NCI-H69 (cell line): ENCODE results near the gene ODF2L.
A peak's percentile ranks its signal among the peaks of the same experiment; 100 is the strongest.
"Not testable (repeated sequence)": the region's sequence is repeated elsewhere in the genome, so short reads cannot be mapped to it uniquely, and the experiment has no call there.

ENCODE experiments used
- DNase-seq: peaks from one replicate; lab custom pipeline; 2025; lab: John Stamatoyannopoulos, UW

The ODF2L gene

DNA sequence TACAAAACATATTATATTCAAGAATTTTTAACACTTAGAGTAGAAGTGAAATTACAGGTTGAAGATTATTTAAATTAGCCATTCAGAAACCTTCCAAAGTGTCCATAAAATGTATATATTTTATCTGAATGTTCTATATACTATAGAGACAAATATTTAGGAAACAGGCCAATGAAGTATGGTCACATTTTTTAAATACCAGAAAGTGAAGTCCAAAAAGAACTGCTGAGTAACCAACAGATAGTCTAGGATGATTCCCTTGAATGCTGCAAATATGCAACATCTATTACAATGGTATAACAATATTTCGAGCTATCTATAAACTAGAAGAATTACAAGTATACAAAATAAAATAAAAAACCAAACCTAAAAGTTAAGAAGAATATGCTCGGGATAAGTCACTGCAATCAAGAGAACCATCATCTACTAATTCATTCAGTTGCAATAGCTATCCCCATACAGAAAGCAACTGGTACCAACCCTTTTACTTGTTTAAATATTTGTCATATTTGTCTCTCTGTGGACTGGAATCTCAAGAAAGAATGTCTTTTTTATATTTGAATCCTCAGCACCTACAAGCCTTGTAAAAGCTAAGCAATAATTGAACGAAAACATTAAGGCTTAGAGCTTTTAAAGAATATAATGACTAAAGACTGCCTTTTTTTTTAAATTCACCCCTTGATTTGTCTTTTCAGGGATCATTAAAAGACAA, 8.1 kb downstream of the ODF2L start:
- no peak for DNase-seq

DNA sequence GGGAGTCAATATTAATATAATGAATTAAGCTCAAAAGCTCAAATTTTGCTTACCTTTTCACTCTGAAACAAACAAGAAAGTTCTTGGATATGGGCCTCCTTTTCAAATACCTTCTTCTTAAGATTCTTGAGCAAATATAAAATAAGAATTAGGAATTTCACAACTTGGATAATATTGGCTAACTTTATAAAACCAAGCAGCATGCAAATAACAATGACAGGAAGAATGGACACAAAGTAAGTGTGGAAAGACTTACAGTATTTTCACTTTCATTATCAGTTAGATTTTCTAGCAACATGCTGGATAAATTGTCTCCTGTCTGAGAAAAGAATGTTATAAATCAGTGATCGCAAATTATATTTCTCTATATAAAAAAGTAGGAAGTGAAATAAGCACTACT, 13.2 kb downstream of the ODF2L start:
- no peak for DNase-seq

DNA sequence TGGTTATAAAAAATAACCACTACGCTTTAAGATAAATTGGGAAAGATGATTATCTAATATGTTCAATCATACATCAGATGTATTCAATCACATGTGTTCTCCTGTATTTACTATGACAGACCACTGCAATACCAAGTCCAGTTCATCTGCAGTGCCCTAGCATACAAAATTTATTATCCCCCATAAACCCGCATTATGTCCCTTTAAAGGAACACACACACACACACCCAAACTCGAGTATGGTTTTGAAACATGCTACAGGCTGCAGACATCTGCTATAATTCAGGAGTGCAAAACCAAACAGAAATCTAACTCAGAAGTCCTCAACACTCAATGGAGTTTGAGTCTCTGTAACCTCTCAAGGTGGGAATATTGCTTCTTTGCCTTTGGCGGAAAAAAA, 14.9 kb downstream of the ODF2L start:
- DNase-seq = no peak

DNA sequence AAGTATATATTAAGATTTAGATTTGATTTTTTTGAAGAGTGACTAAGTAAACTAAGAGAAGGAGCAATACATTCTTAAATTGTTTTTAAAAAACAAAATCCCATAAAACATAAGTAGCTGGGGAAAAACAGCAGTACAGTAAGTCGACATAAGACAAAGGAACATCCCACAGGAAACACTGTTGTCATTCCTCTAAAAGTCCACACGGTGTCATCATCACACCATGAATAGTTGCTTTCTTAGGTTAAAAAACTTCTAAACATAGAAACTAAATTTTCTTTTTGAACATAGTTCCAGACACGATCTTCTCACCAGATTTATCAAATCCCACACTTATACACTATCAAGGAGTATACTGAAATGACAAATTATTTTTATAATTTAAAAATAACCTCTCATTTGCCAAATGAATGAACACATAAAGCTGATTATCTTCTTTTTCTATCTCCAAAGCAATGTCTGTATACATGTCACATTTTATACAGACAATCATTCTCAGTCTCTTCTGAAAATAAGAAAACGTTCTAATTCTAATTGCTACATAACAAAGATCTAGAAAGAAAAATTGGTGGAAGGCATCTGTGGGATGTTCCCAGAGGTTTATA, 15.8 kb downstream of the ODF2L start:
- DNase-seq = peak; percentile 53

DNA sequence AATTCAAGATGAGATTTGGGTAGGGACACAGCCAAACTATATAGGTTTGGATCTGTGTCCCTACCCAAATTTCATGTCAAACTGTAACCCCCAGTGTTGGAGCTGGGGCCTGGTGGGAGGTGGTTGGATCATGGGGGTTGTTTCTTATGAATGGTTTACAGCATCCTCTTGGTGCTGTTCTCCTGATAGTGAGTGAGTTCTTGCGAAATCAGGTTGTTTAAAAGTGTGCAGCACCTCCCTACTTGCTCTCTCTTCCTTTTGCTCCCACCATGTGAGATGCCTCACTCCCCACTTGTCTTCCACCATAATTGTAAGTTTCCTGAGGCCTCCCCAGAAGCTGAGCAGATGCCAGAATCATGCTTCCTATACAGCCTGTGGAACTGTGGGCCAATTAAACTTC, 17.3 kb downstream of the ODF2L start:
- no peak for DNase-seq

DNA sequence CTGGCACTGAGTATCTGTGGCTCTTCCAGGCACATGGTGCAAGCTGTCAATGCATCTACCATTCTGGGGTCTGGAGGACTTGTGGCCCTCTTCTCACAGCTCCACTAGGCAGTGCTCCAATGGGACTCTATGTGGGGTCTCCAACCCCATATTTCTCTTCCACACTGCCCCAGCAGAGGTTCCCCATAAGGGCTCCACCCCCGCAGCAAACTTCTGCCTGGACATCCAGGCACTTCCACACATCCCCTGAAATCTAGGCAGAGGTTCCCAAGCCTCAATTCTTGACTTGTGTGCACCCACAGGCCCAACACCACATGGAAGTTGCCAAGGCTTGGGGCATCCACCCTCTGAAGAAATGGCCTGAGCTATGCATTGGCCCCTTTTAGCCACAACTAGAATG, 18.8 kb downstream of the ODF2L start:
- DNase-seq = no peak

DNA sequence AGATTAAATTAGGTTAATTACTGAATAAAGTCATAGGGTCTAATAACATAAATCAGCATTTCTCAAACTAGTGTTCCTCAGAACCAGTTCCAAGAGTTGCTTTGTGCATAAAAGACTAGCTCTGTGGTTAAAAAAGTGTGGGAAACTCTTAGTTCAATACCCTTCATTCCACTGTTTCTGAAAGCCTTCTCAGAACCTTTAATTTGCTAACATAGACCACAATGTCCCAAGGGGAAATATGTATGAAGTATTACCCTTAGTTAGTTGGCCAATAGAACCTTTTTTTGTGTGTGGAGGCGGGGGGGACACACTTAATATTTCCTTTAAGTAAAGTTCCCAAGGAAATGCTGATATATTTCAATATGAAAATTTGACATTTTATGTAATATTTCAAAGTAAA, 20.4 kb downstream of the ODF2L start:
- DNase-seq = no peak

DNA sequence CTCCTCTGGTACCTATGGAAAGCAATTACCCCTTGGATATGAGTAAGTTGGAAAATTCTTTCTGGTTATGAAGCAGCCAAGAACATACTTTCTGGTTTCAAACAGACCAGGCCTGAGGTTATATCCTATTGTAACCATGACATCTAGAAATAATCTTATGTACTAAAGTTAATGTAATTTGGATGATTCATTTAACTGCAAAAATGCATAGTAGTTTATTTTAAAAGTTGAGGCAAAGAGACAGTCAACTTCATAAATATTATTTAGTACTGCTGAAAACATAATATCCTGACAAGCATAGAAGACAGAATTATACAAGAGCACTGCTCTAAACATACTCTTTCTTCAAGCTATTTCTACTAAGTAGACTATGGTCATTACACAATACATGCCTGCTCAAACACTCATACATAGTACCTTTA, 25.5 kb downstream of the ODF2L start:
- no peak for DNase-seq

DNA sequence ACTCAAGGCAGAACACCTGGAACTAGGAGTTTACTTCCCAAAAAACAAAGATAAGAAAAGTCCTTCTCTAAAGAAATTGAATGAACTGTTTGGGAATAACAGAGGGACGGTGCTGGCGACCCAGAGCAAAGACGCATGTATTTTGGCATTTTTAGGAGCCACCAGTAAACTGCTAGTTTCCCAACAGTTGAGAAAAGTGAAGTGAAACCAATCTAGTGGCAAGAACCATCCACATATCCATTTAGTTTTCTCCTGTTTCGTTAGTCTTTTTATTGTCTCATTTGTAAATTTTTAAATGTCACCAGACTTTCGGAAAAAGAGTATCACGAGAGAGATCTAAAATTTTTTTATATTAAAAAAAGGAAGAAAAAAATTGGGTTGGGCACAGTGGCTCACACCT, 30.2 kb downstream of the ODF2L start:
- no peak for DNase-seq

DNA sequence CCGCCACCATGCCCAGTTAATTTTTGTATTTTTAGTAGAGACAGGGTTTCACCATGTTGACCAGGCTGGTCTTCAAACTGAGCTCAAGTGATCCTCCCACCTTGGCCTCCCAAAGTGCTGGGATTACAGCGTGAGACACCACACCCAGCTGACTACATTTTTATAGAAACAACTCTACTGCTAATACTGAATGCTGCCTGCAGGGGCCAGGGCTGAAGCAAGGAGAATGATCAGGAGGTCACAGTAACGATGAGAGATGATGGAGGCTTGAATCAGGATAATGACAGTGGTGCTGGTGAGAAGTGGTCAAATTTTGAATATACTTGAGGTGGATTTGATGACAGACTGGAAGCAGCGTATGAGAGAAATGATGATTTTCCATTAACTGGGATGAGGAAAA, 33.3 kb downstream of the ODF2L start:
- DNase-seq = no peak

DNA sequence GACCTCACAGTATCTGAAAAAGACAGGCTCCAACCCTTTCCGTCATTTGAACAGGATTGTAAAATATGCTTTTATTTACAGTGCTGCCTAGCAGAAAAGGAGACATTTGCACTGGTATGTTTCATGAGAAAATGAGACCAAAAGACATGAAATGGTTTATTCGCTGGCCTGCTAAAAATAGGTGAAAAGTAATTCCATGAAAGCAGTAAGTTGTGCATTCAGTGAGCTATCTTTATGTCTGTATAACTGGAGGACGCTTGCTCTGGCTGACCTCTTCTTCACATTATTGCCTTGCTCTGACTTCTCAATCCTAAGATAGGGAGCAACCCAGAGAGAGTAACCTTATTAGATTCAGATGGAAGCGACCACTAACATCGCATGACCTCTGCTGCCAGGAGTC, 38.3 kb downstream of the ODF2L start:
- no peak for DNase-seq

DNA sequence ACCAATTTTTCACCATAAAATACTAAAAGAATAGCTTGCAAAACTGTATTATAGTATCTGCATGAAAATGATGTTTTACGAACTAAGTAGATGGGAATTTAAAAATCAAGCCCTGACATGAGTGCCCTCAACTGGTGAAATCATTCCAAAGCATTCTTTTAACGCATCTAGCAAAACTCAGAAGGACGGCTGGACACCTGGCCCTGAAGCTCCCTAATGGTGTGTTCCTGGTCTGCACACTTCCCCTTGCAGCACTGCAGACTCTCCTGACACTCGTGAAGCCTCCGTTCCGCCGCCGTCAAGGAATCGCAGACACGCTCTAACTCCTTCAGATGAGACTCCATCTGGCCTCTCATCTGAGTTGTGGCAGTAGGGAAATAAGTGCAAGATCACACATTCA, 39.9 kb downstream of the ODF2L start:
- DNase-seq = peak; percentile 4

DNA sequence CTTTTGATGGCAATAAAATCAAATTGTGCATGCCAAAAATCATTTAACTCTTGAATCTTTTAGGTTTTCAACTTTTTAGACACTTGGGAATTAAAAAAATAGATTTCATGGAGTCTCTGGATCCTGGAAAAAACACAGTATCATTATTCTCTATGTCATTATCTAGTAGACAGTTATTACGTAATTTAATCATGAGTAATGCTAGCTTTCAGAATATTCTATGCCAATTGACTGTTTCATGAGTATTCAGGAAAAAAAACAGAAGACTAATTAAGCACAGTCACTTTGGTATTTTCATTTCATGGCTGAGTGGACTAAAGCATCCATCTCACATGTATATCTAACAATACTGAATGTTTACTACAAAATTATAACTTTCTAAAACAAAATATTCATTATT, 44.0 kb downstream of the ODF2L start:
- no peak for DNase-seq

DNA sequence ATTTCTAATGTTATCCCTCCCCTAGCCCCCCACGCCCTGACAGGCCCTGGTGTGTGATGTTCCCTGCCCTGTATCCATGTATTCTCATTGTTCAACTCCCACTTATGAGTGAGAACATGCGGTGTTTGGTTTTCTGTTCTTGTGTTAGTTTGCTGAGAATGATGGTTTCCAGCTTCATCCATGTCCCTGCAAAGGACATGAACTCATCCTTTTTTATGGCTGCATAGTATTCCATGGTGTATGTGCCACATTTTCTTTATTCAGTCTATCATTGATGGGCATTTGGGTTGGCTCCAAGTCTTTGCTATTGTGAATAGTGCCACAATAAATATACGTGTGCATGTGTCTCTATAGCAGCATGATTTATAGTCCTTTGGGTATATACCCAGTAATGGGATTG, 45.9 kb downstream of the ODF2L start:
- DNase-seq = not testable (repeated sequence)

DNA sequence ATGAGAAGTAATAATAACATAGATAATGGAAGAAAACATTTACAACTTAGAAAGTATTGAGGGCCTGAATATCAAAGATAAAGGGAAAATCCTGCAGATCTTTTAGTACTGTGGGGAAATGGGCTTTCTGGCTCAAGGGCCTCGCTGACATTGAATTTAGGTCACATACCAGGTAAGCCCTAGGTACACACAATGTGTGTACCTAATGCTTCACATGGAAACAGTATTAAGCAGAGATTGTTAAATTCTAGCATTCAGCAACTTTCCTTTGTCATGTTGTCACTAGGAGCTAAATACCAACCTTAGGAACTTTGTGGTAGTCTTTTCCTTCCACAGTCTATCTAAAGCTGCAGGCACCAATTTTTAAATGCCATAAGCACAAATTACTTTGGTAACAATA, 49.7 kb downstream of the ODF2L start:
- no peak for DNase-seq

DNA sequence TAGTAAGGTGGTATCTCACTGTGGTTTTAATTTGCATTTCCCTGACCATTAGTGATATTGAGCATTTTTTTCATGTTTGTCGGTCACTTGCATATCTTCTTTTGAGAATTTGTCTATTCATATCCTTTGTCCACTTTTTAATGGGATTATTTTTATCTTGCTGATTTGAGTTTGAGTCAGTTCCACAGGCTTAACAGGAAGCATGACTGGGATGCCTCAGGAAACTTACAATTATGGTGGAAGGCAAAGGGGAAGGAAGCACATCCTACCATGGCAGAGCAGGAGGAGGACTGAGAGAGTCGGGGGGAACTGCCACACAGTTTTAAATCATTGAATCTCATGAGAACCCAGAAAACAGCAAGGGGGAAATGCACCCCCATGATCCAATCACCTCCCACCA, 51.1 kb downstream of the ODF2L start:
- no peak for DNase-seq

DNA sequence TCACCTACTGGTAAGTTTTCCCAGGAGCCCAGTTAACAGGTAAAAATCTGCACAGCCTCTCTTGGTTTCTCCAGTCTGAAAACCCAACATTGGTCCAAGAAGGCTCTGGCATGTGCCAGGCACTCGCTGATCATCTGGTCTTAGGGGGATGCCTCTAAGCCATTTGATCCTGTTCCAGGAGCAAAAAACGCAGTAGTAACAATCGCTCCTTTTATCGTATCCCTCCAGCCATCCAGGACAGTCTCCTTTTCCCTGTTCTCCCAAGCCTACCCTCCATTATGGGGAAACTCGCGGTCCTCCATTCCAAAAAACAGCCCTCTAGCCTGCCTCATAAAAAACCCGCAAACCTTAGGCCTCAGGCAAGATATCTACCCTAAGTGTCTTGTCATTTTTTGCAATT, 56.2 kb downstream of the ODF2L start:
- no peak for DNase-seq

DNA sequence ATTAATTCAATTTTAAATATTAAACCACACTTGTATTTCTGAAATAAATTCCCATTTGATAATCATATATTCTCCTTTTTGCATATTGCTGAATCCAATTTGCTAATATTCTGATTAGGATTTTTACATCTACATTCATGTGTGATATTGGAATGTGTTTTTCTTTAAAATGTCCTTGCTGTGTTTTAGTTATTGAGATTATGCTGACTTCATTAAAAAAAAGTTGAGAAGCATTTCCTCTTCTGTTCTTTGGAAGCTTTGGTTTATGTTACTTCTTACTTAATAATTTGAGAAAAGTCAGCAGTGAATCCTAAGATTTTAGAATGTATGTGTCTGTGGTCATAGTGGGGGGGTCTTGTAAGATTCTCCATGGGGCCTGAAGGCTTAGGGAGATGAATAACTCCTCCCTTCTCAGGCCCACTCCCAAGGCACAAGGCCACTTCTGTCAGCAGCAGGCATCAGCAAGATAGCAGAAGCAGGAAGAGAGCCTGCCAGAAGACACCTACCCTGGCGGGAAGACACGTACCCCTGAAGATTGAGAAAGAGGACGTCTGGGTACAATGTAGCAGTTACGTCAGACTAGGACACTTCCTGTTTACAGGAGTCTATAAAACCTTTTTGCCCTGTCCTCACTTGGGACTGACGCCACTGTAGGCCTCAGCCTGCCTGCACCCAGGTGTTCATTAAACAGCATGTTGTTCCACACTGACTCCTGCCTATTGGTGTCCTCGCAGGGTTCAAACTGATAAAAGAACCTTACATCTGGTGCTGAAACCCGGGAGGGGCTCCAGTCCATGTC, 56.9 kb downstream of the ODF2L start:
- no peak for DNase-seq

DNA sequence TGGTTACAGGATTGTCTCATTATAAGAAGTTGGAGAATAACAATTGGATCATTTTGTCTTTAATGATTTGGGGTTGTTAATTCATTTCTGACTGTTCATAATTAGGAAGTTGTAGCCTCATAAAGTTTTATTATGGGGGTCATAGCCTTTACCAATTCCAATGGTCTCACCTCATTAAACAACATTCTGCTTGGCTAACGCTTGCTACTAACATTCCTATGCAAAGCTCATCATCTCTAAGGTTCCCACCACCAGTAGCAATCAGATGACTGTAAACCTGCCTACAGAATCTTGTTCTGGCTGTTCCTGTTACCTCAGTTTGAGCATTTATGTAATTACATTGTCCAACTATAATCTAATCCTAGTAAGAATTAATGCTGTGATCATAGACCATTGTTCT, 60.2 kb downstream of the ODF2L start:
- no peak for DNase-seq

DNA sequence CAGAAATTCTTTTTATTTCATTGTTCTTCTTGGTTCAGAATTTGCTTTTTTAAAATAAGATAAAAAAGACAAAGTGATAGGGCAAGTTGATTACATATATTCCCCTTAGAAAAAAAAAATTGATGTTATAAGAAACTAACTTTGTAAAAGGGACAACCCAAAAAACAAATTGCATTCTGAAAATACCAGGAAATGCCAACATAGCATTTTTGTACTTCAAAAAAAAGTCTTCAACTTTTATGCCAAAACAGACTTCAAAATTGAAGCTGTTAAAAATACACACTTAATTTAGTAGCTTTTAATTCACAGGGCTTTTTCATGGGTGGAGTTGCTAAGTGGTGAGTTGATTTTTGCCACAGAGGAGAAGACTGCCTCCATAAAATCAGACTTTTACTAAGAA, 70.9 kb downstream of the ODF2L start:
- DNase-seq = no peak

DNA sequence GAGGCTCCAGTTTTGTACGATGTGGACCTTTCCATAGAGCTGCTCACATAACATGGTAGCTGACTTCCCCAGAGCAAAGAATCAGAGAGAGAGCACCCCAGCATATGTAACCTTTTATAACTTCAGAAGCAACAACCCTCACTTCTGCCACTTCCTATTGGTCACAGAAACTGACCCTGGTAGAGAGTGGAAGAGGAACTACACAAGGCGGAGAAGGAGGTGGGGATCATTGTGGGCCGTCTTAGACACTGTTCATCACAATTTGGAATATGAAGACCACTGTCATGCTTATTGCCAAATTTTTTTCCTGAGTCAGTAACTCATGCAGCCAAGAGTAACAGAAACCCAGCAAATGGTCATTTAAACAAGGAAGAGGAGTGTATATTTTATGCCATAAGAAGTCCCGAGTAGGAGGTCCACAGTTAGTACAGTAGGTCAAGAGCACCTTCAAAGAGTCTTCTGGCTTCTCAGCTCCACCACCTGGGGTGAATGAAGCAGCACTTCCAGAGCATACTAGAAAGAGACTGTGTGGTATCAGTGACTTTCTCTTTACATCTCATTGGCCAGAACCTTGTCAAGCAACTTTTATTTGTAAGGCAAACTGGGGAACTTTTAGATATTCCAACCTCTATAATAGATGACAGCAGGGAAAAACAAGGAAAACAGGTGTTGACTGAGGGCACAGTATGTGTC, 71.8 kb downstream of the ODF2L start:
- DNase-seq = no peak

DNA sequence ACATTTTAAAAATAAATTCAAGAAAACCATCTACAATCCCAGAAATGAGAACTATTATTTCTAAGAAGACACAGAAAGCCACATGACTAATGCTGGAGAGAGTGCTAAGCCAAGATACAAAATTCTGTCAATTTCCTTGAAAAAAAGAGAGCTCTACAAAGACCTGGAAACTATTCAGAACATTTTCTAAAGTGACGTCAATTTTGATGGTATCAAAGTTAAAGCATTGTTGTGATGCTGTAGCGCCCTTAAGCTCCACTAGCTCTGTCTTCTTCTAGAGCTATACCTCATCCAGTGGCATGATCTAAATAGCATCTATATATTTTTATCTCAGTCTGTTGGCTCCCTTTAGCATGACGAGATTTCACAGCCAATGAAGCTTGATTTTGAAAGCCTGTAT, 73.9 kb downstream of the ODF2L start:
- DNase-seq = no peak

DNA sequence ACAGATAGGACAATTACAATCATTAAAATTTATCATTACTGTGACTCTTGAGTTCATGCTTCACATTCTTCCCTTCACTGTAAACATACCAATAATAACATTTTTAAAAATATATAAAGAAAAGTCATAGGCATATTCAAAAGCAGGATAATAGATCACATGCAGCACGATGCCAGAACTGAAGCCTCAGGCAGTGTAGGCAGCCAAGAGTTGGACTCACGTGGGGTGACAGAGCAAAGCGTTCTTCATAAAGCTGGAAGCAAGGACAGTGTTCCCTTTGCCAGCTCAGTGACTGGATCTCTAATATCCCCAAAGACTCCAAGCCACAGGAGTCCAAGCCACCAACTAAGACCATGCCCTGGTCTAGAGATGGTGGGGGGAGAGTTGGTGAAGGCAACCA, 77.7 kb downstream of the ODF2L start:
- peak; percentile 3 for DNase-seq
